Esophagus (tissue), 2 donors: Measurements from ENCODE around the gene FASLG. TPM values are rescaled to one million over a fixed set of nuclear protein-coding genes. Genes with fewer than 3 reads are reported as not detected.

Source experiments
- H3K27ac ChIP-seq, 2 donors: one replicate each; pipeline ENCODE4 v1.5.1; 2013; ENCODE audit warnings: low read depth in 2 of 2, mild to moderate bottlenecking in 2 of 2, inconsistent platforms in 1 of 2, low read length in 1 of 2, moderate library complexity in 1 of 2
- H3K27me3 ChIP-seq, 2 donors: one replicate each; pipeline ENCODE4 v1.6.1; 2013; ENCODE audit warnings: low read length in 2 of 2, control low read depth in 1 of 2, mild to moderate bottlenecking in 1 of 2; ENCODE audit not compliant: insufficient read depth in 2 of 2, control insufficient read depth in 1 of 2
- H3K36me3 ChIP-seq, 2 donors: one replicate each; pipeline ENCODE4 v1.6.1; 2013; ENCODE audit warnings: low read length in 1 of 2; ENCODE audit not compliant: control insufficient read depth in 2 of 2, insufficient read depth in 2 of 2
- H3K4me1 ChIP-seq, 2 donors: one replicate each; pipeline ENCODE4 v1.6.1; 2013; ENCODE audit warnings: low read length in 1 of 2; ENCODE audit not compliant: control insufficient read depth in 2 of 2, insufficient read depth in 2 of 2
- H3K4me3 ChIP-seq, 2 donors: one replicate each; pipeline ENCODE4 v1.5.1; 2013; ENCODE audit warnings: low read length in 2 of 2, mild to moderate bottlenecking in 2 of 2, low read depth in 1 of 2, moderate library complexity in 1 of 2
- H3K9me3 ChIP-seq, 2 donors: one replicate each; pipeline ENCODE4 v1.6.1; 2013; ENCODE audit warnings: mild to moderate bottlenecking in 2 of 2, low read depth in 1 of 2, low read length in 1 of 2, moderate library complexity in 1 of 2; ENCODE audit not compliant: control insufficient read depth in 2 of 2, insufficient read depth in 1 of 2
- polyA plus RNA-seq, 2 donors: library from polyadenylated mRNA; stranded (reverse); fragments of 200-250 nt; gene quantifications; one replicate each; pipeline ENCODE4 v1.2.3, GENCODE V29; 2013
- donor health status: healthy with polysubstance abuse.
- donor health status: Bipolar disorder and iron deficiency.

Gene FASLG
- polyA plus RNA-seq, 2 donors = 0.19 to 0.28 TPM

DNA sequence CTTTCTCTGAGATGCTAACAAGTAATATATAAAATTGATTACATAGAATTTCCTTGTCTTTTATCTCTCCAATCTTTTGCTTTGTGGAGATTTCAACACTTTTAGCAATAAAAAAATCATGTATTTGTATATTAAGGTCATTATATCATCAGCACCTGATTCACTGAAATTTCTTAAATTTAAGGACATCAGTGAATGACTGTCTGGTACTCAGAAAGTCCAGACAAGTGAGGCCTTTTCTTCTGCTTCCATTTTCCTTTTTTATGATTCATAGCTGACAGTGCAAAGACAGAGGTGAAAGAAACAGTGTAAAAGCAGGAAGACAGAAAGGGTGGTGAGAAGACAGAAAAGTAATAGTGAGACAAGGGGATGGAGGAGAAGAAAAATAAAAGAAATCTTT is 54.6 kb downstream of the FASLG start:
- no peak overlapping the region for H3K4me3 ChIP-seq
- no peaks in the 10 kb centered on the region for H3K9me3 ChIP-seq
- H3K27ac ChIP-seq = no peak overlapping the region
- H3K27me3 ChIP-seq = no peaks in the 10 kb centered on the region
- no peaks in the 10 kb centered on the region for H3K36me3 ChIP-seq
- no peaks in the 10 kb centered on the region for H3K4me1 ChIP-seq

Other genes with a start within 250 kb of the FASLG start
- not detected for gene C1orf105, start 238.4 kb upstream of the FASLG start, polyA plus RNA-seq
- gene PIGC, start 215.0 kb upstream of the FASLG start, polyA plus RNA-seq = 10 to 100 TPM; 15.1 to 15.6 TPM
- gene SUCO, start 126.0 kb upstream of the FASLG start, polyA plus RNA-seq = 10 to 100 TPM in 1 of 2 donors, 1 to 10 TPM in 1; 4.9 to 10.9 TPM